Activated CD8-positive, alpha-beta T cell treated with anti-CD3 and anti-CD28 coated beads for 36 hours (primary cell): ENCODE data around the gene TBC1D1. TPM values are rescaled to one million over a fixed set of nuclear protein-coding genes. Genes with fewer than 3 reads are reported as not detected.

Experiments
- ATAC-seq: fragments of 200-7000 bp; cut with Tn5 transposase; one replicate; pipeline ENCODE4 v1.10.0; 2021; ENCODE audit warnings: mild to moderate bottlenecking, moderate library complexity
- CTCF ChIA-PET: fragments of 350-600 bp; sonication (Branson Sonifier 250); formaldehyde crosslinking; loops from one replicate; lab custom pipeline; 2021; ENCODE audit warnings: antibody characterized with exemption; lab: Charles Lee
- POLR2A ChIA-PET: fragments of 350-600 bp; sonication (Branson Sonifier 250); formaldehyde crosslinking; loops from one replicate; lab custom pipeline; 2021; ENCODE audit warnings: antibody characterized with exemption; lab: Charles Lee
- DNase-seq: peaks from one replicate; pipeline ENCODE4 v3.0.0-alpha.2; 2020
- H3K27ac Mint-ChIP-seq: one replicate; pipeline ENCODE4 v1.8.0; 2021; ENCODE audit warnings: mild to moderate bottlenecking, mixed read lengths
- H3K27me3 Mint-ChIP-seq: one replicate; pipeline ENCODE4 v1.8.0; 2021; ENCODE audit warnings: mixed read lengths
- H3K36me3 Mint-ChIP-seq: one replicate; pipeline ENCODE4 v1.8.0; 2021; ENCODE audit warnings: low read depth, mixed read lengths
- H3K4me1 Mint-ChIP-seq: one replicate; pipeline ENCODE4 v1.8.0; 2021; ENCODE audit warnings: low read depth, mixed read lengths
- H3K4me3 Mint-ChIP-seq: one replicate; pipeline ENCODE4 v1.8.0; 2021; ENCODE audit warnings: mild to moderate bottlenecking, moderate library complexity, mixed read lengths
- H3K9me3 Mint-ChIP-seq: one replicate; pipeline ENCODE4 v1.8.0; 2021; ENCODE audit warnings: mixed read lengths
- intact Hi-C: fragments of 100-400 bp; cut with micrococcal nuclease; formaldehyde crosslinking; loops from one replicate; pipeline ENCODE4 v1.10.0; 2022
- total RNA-seq, 2 experiments: library from RNA; stranded (reverse); gene quantifications; one replicate each; pipeline ENCODE4 v1.2.3, GENCODE V29; 2021
- TF ChIP-seq, protein P1 (sequence below): fragments of 200-600 bp; IDR thresholded peaks from one replicate; pipeline ENCODE4 v1.8.0; 2022; ENCODE audit warnings: antibody characterized with exemption, mild to moderate bottlenecking

The TBC1D1 gene
- total RNA-seq, 2 experiments from 2014 or later = 79.4 to 91.4 TPM

GRCh38 chr4:37902212-37902611, 11.3 kb downstream of the TBC1D1 start:
- POLR2A ChIA-PET = interaction anchor here (0.9 to 1.6 kb wide), 5 partner anchors 9 to 65 kb away, joined by 3 to 4 read pairs (median 3); no protein-coding TSS in a partner anchor
- Mint-ChIP-seq H3K27me3 (no peaks in the 10 kb centered on the region), H3K27ac (no peak overlapping the region), H3K4me1 (peaks cover 43% of the 10 kb centered on the region), H3K4me3 (no peak overlapping the region), H3K36me3 (peaks cover 15% of the 10 kb centered on the region), H3K9me3 (no peaks in the 10 kb centered on the region)
- DNase-seq (no peak), ATAC-seq (no peak)
- TF ChIP-seq, protein P1, sequence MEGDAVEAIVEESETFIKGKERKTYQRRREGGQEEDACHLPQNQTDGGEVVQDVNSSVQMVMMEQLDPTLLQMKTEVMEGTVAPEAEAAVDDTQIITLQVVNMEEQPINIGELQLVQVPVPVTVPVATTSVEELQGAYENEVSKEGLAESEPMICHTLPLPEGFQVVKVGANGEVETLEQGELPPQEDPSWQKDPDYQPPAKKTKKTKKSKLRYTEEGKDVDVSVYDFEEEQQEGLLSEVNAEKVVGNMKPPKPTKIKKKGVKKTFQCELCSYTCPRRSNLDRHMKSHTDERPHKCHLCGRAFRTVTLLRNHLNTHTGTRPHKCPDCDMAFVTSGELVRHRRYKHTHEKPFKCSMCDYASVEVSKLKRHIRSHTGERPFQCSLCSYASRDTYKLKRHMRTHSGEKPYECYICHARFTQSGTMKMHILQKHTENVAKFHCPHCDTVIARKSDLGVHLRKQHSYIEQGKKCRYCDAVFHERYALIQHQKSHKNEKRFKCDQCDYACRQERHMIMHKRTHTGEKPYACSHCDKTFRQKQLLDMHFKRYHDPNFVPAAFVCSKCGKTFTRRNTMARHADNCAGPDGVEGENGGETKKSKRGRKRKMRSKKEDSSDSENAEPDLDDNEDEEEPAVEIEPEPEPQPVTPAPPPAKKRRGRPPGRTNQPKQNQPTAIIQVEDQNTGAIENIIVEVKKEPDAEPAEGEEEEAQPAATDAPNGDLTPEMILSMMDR = no peak
- CTCF ChIA-PET = interaction anchor here (3.1 kb wide), 1 partner anchor 10 kb away, joined by 8 read pairs; no protein-coding TSS in a partner anchor
- intact Hi-C loops = no loop called here

GRCh38 chr4:37902738-37903693, 12.1 kb downstream of the TBC1D1 start:
- H3K9me3 Mint-ChIP-seq = no peaks in the 10 kb centered on the region
- POLR2A ChIA-PET = interaction anchor here (0.8 to 1.6 kb wide), 5 partner anchors 10 to 64 kb away, joined by 3 to 4 read pairs (median 3); no protein-coding TSS in a partner anchor
- CTCF ChIA-PET = interaction anchor here (3.1 kb wide), 1 partner anchor 10 kb away, joined by 8 read pairs; no protein-coding TSS in a partner anchor
- no peak overlapping the region for H3K4me3 Mint-ChIP-seq
- TF ChIP-seq, protein P1 = no peak
- no peak overlapping the region for H3K27ac Mint-ChIP-seq
- ATAC-seq = no peak
- DNase-seq = no peak
- peaks cover 46% of the 10 kb centered on the region for H3K4me1 Mint-ChIP-seq
- intact Hi-C loops = no loop called here
- no peaks in the 10 kb centered on the region for H3K27me3 Mint-ChIP-seq
- peaks cover 19% of the 10 kb centered on the region for H3K36me3 Mint-ChIP-seq

GRCh38 chr4:37903901-37904300, 13.0 kb downstream of the TBC1D1 start:
- peaks cover 21% of the 10 kb centered on the region for H3K36me3 Mint-ChIP-seq
- no peaks in the 10 kb centered on the region for H3K9me3 Mint-ChIP-seq
- DNase-seq = no peak
- H3K27ac Mint-ChIP-seq = no peak overlapping the region
- H3K27me3 Mint-ChIP-seq = no peaks in the 10 kb centered on the region
- TF ChIP-seq, protein P1 = no peak
- peaks cover 47% of the 10 kb centered on the region for H3K4me1 Mint-ChIP-seq
- CTCF ChIA-PET = interaction anchor here (3.1 kb wide), 1 partner anchor 11 kb away, joined by 8 read pairs; no protein-coding TSS in a partner anchor
- intact Hi-C loops = no loop called here
- no peak overlapping the region for H3K4me3 Mint-ChIP-seq
- ATAC-seq = no peak
- POLR2A ChIA-PET = no interaction called here

DNA sequence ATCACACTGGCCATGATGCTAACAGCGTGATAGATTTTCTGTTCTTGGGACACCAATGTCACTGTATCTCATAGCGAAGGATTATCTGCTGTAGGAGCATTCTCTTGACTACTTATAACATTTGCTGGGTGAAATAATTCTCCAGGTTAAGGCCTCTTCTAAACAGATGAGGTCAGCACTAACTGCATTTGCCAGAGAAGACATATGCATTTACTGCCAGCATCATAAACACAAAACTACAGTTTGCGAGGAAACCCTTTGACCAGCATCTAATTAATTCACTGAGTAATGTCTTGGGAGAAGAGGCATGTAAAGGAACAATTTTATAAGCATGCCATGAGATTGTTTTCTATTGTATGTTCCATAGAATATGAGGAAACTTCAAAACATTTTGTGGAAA, 13.9 kb downstream of the TBC1D1 start:
- H3K36me3 Mint-ChIP-seq = peaks cover 18% of the 10 kb centered on the region
- ChIA-PET POLR2A (no interaction called here), CTCF (interaction anchor here (0.6 kb wide), 1 partner anchor 13 kb away, joined by 3 read pairs; no protein-coding TSS in a partner anchor)
- H3K27ac Mint-ChIP-seq = no peak overlapping the region
- peaks cover 44% of the 10 kb centered on the region for H3K4me1 Mint-ChIP-seq
- ATAC-seq (no peak), DNase-seq (no peak)
- TF ChIP-seq, protein P1 = no peak
- no peaks in the 10 kb centered on the region for H3K9me3 Mint-ChIP-seq
- intact Hi-C loops = no loop called here
- H3K4me3 Mint-ChIP-seq = no peak overlapping the region
- H3K27me3 Mint-ChIP-seq = no peaks in the 10 kb centered on the region
